Limb (tissue), 2 donors: ENCODE results near the gene DMD.
"Not testable (repeated sequence)": the region's sequence is repeated elsewhere in the genome, so short reads cannot be mapped to it uniquely, and the experiment has no call there.

ENCODE experiments used
- DNase-seq, 2 donors: peaks; one replicate each; pipeline ENCODE4 v3.0.0-alpha.2; 2016; ENCODE audit errors: extremely low spot score in 2 of 2

Gene DMD

DNA sequence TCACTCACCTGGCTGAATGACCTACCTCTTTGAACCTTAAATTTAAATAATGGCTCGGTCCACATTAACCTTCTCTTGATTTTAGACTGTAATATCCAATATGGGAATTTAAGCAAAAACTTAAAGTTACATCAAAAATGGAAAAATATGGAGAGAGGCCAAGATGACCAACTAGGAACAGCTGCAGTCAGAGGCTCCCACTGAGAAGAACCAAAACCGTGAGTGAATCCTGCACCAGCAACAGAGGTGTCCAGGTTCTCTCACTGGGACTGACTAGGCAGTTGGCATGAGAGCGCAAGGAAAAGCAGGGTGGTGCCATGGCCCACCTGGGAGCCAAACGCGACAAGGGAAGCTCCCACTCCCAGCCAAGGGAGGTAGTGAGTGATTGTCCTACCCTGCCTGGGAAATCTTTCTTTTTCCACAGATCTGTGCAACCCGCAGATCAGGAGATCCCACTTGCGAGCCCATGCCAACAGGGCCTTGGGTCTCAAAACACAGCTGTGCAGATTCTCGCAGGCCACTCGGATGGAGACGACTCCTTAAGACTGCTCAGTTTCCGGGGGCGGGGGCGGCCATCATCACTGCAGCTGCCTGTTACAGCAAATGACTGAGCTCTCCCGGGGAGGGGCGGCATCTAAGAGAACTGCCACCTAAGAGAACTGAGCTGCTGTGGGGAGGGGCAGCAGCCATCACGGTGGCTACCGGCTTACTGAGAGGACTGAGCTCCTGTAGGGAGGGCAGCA lies 343.4 kb downstream of the DMD start:
- no peak for DNase-seq

DNA sequence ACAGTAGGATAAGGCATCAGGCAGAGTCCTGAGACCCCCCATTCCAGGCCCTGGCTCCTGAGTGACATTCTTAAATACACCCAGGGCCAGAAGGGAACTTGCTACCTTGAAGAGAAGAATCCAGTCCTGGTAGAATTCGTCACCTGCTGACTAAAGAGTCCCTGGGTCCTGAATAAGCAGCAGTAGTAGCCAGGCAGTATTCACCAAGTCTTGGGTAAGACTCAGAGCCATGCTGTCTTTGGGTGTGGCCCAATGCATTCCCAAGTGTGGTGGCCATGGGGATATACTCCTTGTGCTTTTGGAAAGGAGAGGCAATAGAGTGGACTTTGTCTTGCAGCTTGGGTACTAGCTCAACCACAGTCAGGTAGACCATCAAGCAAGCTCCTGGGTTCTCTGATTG lies 359.1 kb downstream of the DMD start:
- no peak for DNase-seq

- DNase-seq: no peak
Observed at GRCh38 chrX:32851556-32851955, 359.8 kb downstream of the DMD start.

DNA sequence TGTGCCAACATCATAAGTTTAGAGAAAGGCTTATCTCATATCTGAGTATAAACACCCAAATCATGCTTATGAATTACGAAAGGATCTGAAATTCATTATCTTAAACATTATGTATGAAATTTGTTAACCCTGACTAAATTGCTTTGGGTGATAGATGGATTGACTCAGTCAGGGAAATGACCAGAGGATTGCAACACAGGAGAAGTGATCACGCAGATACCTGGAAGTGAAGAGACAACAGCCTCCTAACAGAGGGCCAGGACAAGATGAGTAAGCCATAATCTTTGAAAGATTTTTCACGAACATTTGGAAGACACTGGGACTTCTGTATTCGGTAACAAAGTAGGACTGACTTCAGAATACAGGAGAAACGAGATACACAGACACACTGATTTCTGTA lies 363.4 kb downstream of the DMD start:
- DNase-seq: no peak

DNA sequence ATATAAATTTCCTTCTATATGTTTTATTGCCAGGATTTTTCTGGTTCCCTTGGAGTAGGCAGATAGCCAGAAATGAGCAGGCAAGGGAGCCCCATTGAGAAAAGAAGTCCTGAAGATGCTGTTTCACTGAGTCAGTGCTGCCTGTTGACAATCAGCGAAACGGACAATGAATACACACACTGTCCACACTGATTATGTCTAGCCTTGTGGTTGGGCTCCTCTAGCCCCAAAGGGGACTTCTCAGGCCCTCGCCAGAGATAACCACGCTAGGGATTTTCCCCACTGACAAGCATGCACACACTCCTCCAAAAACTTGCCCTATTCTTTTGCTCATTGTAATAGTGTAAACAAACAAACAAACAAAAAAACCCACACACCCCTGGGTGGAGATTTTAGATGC lies 369.3 kb downstream of the DMD start:
- DNase-seq: no peak

- DNase-seq: no peak
Observed at GRCh38 chrX:32839781-32840180, 371.6 kb downstream of the DMD start.

DNA sequence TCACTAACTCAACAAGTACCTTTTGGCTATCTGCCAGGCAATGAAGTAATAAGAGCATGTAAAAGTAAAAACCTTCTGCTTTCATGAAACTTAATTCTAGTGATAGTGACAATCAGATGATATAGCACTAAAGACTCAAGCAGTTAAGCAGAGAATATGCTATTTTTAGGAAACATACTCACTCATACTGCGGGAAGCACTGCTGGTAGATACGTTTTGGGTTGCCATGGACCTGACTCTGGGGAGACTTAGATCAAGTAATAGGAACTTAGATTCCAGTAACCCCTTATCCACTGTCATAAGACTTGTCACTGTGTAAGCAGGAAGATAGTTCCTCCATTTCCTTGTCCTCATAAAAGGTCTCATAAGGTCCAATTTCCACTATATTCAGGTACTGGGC lies 386.3 kb downstream of the DMD start:
- DNase-seq: no peak

- DNase-seq: no peak
Observed at GRCh38 chrX:32804034-32804433, 407.3 kb downstream of the DMD start.

GRCh38 chrX:32798990-32799389 lies 412.4 kb downstream of the DMD start:
- DNase-seq: no peak

DNA sequence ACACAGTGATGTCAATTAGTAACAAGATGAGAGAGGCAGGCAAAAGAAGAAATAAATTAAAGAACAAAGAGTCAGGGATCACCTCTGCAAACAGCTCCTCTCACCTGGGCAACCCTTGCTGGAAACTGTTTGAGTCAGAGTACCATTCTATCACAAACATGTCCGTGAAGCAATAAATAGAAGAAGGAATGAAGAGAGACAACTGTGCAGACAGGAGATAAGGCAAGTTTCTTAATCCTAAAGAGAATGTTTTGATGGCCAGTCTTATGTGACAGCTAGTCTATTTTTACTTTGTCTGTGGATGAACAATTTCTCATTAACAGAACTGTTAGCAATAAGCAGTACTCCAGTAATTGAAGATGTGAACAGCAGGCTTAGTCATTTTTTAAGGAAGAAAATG lies 422.4 kb downstream of the DMD start:
- DNase-seq: no peak

DNA sequence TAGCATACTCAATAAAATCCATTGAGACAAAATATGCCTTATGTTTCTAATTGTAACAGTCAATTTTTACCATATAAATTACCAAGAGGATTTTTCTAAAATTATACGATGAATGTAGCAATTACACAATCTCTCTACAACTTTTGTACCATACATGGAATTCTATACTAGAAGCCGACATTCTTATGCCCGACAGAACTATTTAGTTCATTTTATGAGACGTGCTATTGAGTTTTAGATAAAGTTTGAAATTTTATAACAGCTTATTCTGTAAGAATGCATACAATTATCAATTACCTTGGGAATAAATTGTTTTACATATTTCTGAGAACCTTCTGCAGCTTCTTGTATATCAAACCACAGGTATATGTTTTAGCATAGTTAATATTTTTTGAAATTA lies 431.2 kb downstream of the DMD start:
- DNase-seq: no peak

GRCh38 chrX:32778965-32779364 lies 432.4 kb downstream of the DMD start:
- no peak for DNase-seq

- DNase-seq: no peak
Observed at GRCh38 chrX:32774966-32775365, 436.4 kb downstream of the DMD start.

GRCh38 chrX:32749070-32749469 lies 462.3 kb downstream of the DMD start:
- no peak for DNase-seq

- no peak for DNase-seq
Observed at GRCh38 chrX:32745323-32745722, 466.0 kb downstream of the DMD start.

GRCh38 chrX:32744921-32745320 lies 466.4 kb downstream of the DMD start:
- peak in 1 of 2 donors; percentile 3 for DNase-seq

- no peak for DNase-seq
Observed at GRCh38 chrX:32741910-32742309, 469.4 kb downstream of the DMD start.

GRCh38 chrX:32708542-32708941 lies 502.8 kb downstream of the DMD start:
- no peak for DNase-seq

DNA sequence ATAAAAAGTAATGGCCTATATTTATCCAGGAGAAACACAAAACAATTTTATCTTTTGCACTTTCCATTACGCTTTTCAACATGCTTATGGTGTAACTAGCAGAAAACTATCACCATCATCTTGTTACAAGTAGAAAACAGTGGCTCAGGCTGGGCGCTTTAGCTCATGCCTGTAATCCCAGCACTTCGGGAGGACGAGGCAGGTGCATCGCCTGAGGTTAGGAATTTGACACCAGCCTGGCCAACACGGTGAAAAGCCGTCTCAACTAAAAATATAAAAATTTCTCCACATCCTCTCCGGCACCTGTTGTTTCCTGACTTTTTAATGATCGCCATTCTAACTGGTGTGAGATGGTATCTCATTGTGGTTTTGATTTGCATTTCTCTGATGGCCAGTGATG lies 506.0 kb downstream of the DMD start:
- not testable (repeated sequence) for DNase-seq

- DNase-seq: no peak
Observed at GRCh38 chrX:32687379-32687778, 524.0 kb downstream of the DMD start.

GRCh38 chrX:32678487-32678886 lies 532.9 kb downstream of the DMD start:
- DNase-seq: no peak

DNA sequence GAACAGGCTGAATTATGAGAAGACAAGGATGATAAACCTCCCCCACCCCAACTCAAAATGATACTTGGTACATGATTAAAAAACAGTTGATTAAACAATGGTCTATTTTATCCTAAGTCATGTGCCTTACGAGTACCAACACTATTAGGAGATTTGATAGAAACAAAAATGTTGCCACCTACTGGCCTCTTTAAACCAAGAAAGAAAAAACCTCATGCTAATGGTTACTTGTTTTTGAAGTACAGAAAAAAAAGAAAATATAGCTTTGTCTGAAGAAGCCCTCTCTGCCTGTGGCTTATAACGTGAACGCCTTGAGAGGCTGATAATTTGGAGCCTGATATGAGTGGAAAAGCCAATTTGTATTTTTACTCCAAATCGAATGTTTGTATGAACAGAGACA lies 538.2 kb downstream of the DMD start:
- no peak for DNase-seq

- no peak for DNase-seq
Observed at GRCh38 chrX:32662516-32662915, 548.8 kb downstream of the DMD start.
